Activated CD4-positive, alpha-beta T cell treated with anti-CD3 and anti-CD28 coated beads for 36 hours (primary cell): ENCODE data around the gene SLC46A3. TPM values are rescaled to one million over a fixed set of nuclear protein-coding genes. Genes with fewer than 3 reads are reported as not detected.
"Not testable (repeated sequence)": the region's sequence is repeated elsewhere in the genome, so short reads cannot be mapped to it uniquely, and the experiment has no call there.

Source experiments
- ATAC-seq: fragments of 200-7000 bp; cut with Tn5 transposase; one replicate; pipeline ENCODE4 v1.10.0; 2021; ENCODE audit warnings: mild to moderate bottlenecking, moderate library complexity
- CTCF ChIA-PET: fragments of 350-600 bp; sonication (Branson Sonifier 250); formaldehyde crosslinking; loops from one replicate; lab custom pipeline; 2021; ENCODE audit warnings: antibody characterized with exemption; lab: Charles Lee
- POLR2A ChIA-PET: fragments of 350-600 bp; sonication (Branson Sonifier 250); formaldehyde crosslinking; loops from one replicate; lab custom pipeline; 2021; ENCODE audit warnings: antibody characterized with exemption, inconsistent platforms; lab: Charles Lee
- DNase-seq: peaks from one replicate; pipeline ENCODE4 v3.0.0-alpha.2; 2020
- H3K27ac Mint-ChIP-seq: one replicate; pipeline ENCODE4 v1.8.0; 2021; ENCODE audit warnings: mixed read lengths
- H3K27me3 Mint-ChIP-seq: one replicate; pipeline ENCODE4 v1.8.0; 2021; ENCODE audit warnings: mixed read lengths
- H3K36me3 Mint-ChIP-seq: one replicate; pipeline ENCODE4 v1.8.0; 2021; ENCODE audit warnings: low read depth, mixed read lengths
- H3K4me1 Mint-ChIP-seq: one replicate; pipeline ENCODE4 v1.8.0; 2021; ENCODE audit warnings: mixed read lengths
- H3K4me3 Mint-ChIP-seq: one replicate; pipeline ENCODE4 v1.8.0; 2021; ENCODE audit warnings: mild to moderate bottlenecking, moderate library complexity, mixed read lengths
- H3K9me3 Mint-ChIP-seq: one replicate; pipeline ENCODE4 v1.8.0; 2021; ENCODE audit warnings: low read depth, mixed read lengths
- intact Hi-C, 2 experiments: fragments of 100-400 bp; cut with DNase I in 1 of 2; cut with micrococcal nuclease in 1 of 2; formaldehyde crosslinking; loops; one replicate each; pipeline versions ENCODE4 v1.14.2 to v1.15.1; 2022 to 2024; cut with DNase I, micrococcal nuclease
- total RNA-seq, 2 experiments: library from RNA; stranded (reverse); gene quantifications; one replicate each; pipeline ENCODE4 v1.2.3, GENCODE V29; 2021

SLC46A3 gene
- total RNA-seq, 2 experiments from 2014 or later = 2.8 to 3.2 TPM

DNA sequence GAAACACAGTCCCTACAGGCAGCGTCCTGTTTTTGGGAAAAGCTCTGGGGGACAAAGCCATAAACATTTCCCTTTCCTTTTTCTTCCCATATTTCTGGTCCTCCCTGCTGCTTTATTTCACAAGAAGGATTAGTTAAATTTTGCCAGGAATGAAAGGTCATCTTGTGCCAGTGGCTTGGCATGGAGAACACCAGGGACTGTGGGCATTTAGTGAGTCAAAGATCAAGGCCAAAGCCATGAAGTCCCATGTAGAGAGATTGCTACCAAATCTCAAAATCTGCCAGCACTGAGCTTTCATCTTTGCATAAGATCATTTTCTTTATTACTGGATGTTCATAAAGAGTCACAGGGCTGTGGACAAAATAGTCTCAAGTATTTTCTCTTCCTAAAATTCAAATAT is 29.1 kb upstream of the SLC46A3 start:
- DNase-seq = no peak
- H3K9me3 Mint-ChIP-seq = no peaks in the 10 kb centered on the region
- H3K4me3 Mint-ChIP-seq = no peak overlapping the region
- H3K27me3 Mint-ChIP-seq = no peaks in the 10 kb centered on the region
- H3K27ac Mint-ChIP-seq = no peak overlapping the region
- H3K36me3 Mint-ChIP-seq = no peaks in the 10 kb centered on the region
- ATAC-seq = no peak
- ChIA-PET CTCF (no interaction called here), POLR2A (no interaction called here)
- intact Hi-C loops = no loop called here
- no peaks in the 10 kb centered on the region for H3K4me1 Mint-ChIP-seq

DNA sequence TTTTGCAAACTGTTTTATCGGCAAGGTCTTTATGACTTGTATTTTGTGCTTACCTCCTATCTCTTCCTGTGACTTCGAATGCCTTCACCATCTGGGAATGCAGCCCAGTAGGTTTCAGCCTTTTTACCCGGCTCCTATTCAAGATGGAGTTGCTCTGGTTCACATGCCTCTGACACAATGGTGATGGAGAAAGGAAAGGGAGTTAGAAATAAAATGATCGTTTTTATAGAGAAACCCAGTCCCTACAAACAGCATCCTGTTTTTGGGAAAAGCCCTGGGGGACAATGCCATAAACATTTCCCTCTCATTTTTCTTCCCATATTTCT is 27.5 kb upstream of the SLC46A3 start:
- H3K4me1 Mint-ChIP-seq = no peaks in the 10 kb centered on the region
- POLR2A ChIA-PET = no interaction called here
- H3K27ac Mint-ChIP-seq = no peak overlapping the region
- H3K27me3 Mint-ChIP-seq = no peaks in the 10 kb centered on the region
- DNase-seq = no peak
- no peak for ATAC-seq
- no peaks in the 10 kb centered on the region for H3K36me3 Mint-ChIP-seq
- no peak overlapping the region for H3K4me3 Mint-ChIP-seq
- no peaks in the 10 kb centered on the region for H3K9me3 Mint-ChIP-seq
- intact Hi-C loops = no loop called here
- CTCF ChIA-PET = interaction anchor here (0.7 kb wide), 1 partner anchor 324 kb away, joined by 3 read pairs; no protein-coding TSS in a partner anchor

DNA sequence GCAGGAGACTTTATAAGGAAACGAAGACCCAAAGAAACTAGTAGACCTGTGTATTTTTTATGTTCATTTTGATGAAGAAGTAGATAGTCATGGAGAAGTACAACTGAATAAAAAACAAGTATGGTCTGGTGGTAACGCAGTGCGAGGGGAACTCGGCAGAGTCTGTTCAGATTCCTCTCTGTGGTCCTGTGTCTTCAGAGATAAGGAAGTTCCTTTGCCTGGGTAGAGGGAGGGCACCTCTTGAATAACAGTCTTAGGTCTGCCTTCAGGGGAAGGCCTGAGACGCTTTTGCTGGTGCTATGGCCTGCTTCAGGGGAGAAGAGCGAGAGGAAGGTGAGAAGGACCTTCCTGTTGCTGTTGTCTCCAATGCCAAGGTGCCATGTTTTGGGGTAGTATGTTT is 25.9 kb upstream of the SLC46A3 start:
- Mint-ChIP-seq H3K4me3 (no peak overlapping the region), H3K27ac (no peak overlapping the region), H3K4me1 (no peaks in the 10 kb centered on the region), H3K27me3 (peaks cover 2% of the 10 kb centered on the region), H3K36me3 (no peaks in the 10 kb centered on the region), H3K9me3 (no peaks in the 10 kb centered on the region)
- no peak for DNase-seq
- ATAC-seq = no peak
- CTCF ChIA-PET = no interaction called here
- intact Hi-C loops = no loop called here
- POLR2A ChIA-PET = no interaction called here

DNA sequence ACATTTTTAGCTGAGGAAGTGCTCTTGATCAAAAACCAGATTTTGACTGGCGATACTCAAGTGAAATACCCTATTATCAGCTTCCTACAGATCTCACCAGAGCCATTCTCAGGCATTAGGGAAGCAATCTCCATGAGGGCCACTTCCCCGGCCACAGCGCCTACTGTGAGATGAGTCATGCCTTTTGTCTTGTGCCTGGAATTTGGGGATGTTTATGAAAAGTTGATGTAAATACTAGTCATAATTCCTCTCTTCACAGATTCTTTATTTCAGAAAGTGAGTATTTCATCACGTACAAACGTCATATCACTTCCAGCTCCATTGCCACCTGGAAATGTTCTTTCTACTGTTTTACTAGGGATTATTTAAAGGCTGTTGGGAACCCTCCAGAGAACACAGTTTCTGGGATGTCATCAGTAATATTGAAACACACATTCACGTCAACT is 25.3 kb upstream of the SLC46A3 start:
- Mint-ChIP-seq H3K27ac (no peak overlapping the region), H3K27me3 (peaks cover 2% of the 10 kb centered on the region), H3K4me1 (no peaks in the 10 kb centered on the region), H3K9me3 (no peaks in the 10 kb centered on the region), H3K36me3 (no peaks in the 10 kb centered on the region), H3K4me3 (no peak overlapping the region)
- intact Hi-C loops = no loop called here
- ATAC-seq (no peak), DNase-seq (no peak)
- POLR2A ChIA-PET = no interaction called here
- CTCF ChIA-PET = interaction anchor here (1.3 kb wide), 1 partner anchor 53 kb away, joined by 3 read pairs; no protein-coding TSS in a partner anchor

DNA sequence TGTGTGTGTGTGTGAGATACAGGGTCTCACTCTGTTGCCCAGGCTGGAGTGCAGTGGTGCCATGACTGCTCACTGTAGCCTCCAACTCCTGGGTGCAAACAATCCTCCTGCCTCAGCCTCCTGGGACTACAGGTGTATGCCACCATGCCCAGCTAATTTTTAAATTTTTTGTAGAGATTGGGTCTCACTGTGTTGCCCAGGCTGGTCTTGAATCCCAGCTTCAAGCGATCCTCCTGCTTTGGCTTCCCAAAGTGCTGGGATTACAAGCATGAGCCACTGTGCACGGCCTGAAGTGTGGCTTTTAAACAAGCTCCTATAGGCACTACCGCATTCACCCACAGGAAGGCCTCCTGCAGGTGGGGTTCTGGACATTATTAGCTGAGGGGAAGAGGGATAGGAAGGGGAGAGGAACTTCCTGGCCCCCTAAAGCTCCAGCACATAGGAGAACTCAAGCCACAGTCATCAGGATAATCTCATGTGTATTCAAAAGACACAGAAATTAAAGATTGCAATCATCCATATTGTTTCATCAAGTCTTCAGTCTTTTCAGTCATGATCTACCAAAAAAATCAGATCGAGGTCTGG is 24.8 kb upstream of the SLC46A3 start:
- intact Hi-C loops = no loop called here
- Mint-ChIP-seq H3K9me3 (no peaks in the 10 kb centered on the region), H3K27me3 (peaks cover 2% of the 10 kb centered on the region), H3K4me3 (no peak overlapping the region), H3K27ac (no peak overlapping the region), H3K36me3 (no peaks in the 10 kb centered on the region), H3K4me1 (no peaks in the 10 kb centered on the region)
- POLR2A ChIA-PET = no interaction called here
- no peak for DNase-seq
- CTCF ChIA-PET = interaction anchor here (1.3 kb wide), 1 partner anchor 53 kb away, joined by 3 read pairs; no protein-coding TSS in a partner anchor
- ATAC-seq = no peak

GRCh38 chr13:28743020-28743419 is 24.2 kb upstream of the SLC46A3 start:
- no peak for DNase-seq
- ChIA-PET POLR2A (no interaction called here), CTCF (interaction anchor here (1.3 kb wide), 1 partner anchor 54 kb away, joined by 3 read pairs; no protein-coding TSS in a partner anchor)
- Mint-ChIP-seq H3K4me1 (no peaks in the 10 kb centered on the region), H3K36me3 (no peaks in the 10 kb centered on the region), H3K9me3 (no peaks in the 10 kb centered on the region), H3K27ac (no peak overlapping the region), H3K4me3 (no peak overlapping the region), H3K27me3 (peaks cover 2% of the 10 kb centered on the region)
- ATAC-seq = no peak
- intact Hi-C loops = no loop called here

GRCh38 chr13:28742445-28742844 is 23.7 kb upstream of the SLC46A3 start:
- intact Hi-C loops, POLR2A ChIA-PET, H3K4me3 Mint-ChIP-seq, H3K27ac Mint-ChIP-seq, H3K4me1 Mint-ChIP-seq, DNase-seq, H3K36me3 Mint-ChIP-seq, H3K27me3 Mint-ChIP-seq, ATAC-seq, H3K9me3 Mint-ChIP-seq: not testable (repeated sequence)
- CTCF ChIA-PET = interaction anchor here (0.7 kb wide), 1 partner anchor 275 kb away, joined by 3 read pairs; no protein-coding TSS in a partner anchor

- no peak overlapping the region for H3K27ac Mint-ChIP-seq
- ChIA-PET CTCF (no interaction called here), POLR2A (no interaction called here)
- DNase-seq (no peak), ATAC-seq (no peak)
- H3K9me3 Mint-ChIP-seq = no peaks in the 10 kb centered on the region
- intact Hi-C loops = no loop called here
- H3K36me3 Mint-ChIP-seq = no peaks in the 10 kb centered on the region
- peaks cover 2% of the 10 kb centered on the region for H3K27me3 Mint-ChIP-seq
- H3K4me3 Mint-ChIP-seq = no peak overlapping the region
- H3K4me1 Mint-ChIP-seq = peaks cover 2% of the 10 kb centered on the region
These were observed 22.3 kb upstream of the SLC46A3 start for GRCh38 chr13:28741084-28741491.

- no peaks in the 10 kb centered on the region for H3K9me3 Mint-ChIP-seq
- peaks cover 2% of the 10 kb centered on the region for H3K27me3 Mint-ChIP-seq
- H3K4me3 Mint-ChIP-seq = no peak overlapping the region
- intact Hi-C loops = no loop called here
- H3K36me3 Mint-ChIP-seq = no peaks in the 10 kb centered on the region
- H3K27ac Mint-ChIP-seq = no peak overlapping the region
- POLR2A ChIA-PET = interaction anchor here (0.7 kb wide), 1 partner anchor 343 kb away, joined by 5 read pairs; no protein-coding TSS in a partner anchor
- H3K4me1 Mint-ChIP-seq = peaks cover 4% of the 10 kb centered on the region
- no peak for DNase-seq
- ATAC-seq = no peak
- CTCF ChIA-PET = interaction anchor here (0.6 kb wide), 1 partner anchor 55 kb away, joined by 3 read pairs; no protein-coding TSS in a partner anchor
These were observed 20.6 kb upstream of the SLC46A3 start for GRCh38 chr13:28739376-28739775.

DNA sequence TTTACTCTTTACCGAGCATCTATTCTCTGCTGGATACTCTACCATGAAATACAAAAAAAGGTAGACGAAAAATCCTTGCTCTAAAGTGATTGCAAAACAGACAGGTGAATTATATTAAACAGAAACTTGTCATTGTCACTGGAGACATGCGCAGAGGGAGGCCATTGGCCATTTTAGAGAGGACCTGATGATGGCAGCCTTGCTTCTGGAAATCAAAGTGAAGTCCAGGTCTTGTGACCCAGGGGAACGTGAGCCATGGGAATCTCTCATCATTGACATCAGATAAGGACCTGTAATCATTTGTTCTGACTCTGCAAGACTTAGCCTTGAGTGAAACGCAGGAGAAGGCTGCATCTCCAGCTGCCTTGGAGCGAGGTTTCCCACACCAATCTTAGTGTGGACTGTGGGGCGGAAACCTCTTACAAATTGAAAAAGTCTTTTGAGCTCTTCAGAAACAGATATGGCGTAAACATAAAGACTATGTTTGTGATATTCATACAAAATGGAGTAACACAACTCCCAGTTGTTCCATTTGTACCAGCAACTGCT is 16.8 kb upstream of the SLC46A3 start:
- H3K27me3 Mint-ChIP-seq = peaks cover 2% of the 10 kb centered on the region
- ATAC-seq = no peak
- H3K36me3 Mint-ChIP-seq = no peaks in the 10 kb centered on the region
- no peak for DNase-seq
- H3K27ac Mint-ChIP-seq = no peak overlapping the region
- H3K4me3 Mint-ChIP-seq = no peak overlapping the region
- intact Hi-C loops = no loop called here
- H3K4me1 Mint-ChIP-seq = peaks cover 4% of the 10 kb centered on the region
- POLR2A ChIA-PET = no interaction called here
- no peaks in the 10 kb centered on the region for H3K9me3 Mint-ChIP-seq
- CTCF ChIA-PET = no interaction called here

DNA sequence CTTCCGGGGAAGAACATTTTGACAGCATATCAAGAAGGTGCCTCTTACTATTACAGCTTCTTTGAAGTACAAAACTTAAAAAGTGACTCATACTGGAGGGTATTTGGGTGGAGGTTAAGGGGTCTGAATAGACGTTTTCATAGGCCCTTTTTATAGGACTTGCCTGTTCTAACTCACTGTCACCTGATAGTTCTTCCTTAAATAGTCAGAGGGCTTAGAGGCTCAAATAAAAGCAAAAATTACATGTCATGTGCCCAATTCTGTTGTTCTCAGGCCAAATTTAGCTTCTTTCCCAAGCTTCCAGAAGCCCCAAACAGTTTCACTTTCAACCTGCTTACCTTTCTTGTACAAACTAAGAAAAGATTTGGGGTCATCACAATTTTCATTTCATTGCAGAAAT is 16.1 kb upstream of the SLC46A3 start:
- ChIA-PET CTCF (no interaction called here), POLR2A (no interaction called here)
- no peak overlapping the region for H3K27ac Mint-ChIP-seq
- H3K9me3 Mint-ChIP-seq = no peaks in the 10 kb centered on the region
- no peak overlapping the region for H3K4me3 Mint-ChIP-seq
- H3K36me3 Mint-ChIP-seq = no peaks in the 10 kb centered on the region
- DNase-seq (no peak), ATAC-seq (no peak)
- H3K27me3 Mint-ChIP-seq = peaks cover under 1% of the 10 kb centered on the region
- peaks cover 4% of the 10 kb centered on the region for H3K4me1 Mint-ChIP-seq
- intact Hi-C loops = no loop called here

GRCh38 chr13:28730762-28731161 is 12.0 kb upstream of the SLC46A3 start:
- Mint-ChIP-seq H3K27ac (no peak overlapping the region), H3K4me1 (no peaks in the 10 kb centered on the region), H3K36me3 (no peaks in the 10 kb centered on the region), H3K27me3 (peaks cover 2% of the 10 kb centered on the region), H3K4me3 (no peak overlapping the region), H3K9me3 (no peaks in the 10 kb centered on the region)
- intact Hi-C loops = no loop called here
- ChIA-PET POLR2A (no interaction called here), CTCF (no interaction called here)
- ATAC-seq = no peak
- DNase-seq = no peak
